SH-SY5Y (cell line): ENCODE results near the gene PLEKHG4.

ENCODE experiments used
- GATA2 ChIP-seq: IDR thresholded peaks from 2 replicates; pipeline ENCODE4 v1.6.1; 2011; ENCODE audit warnings: mild to moderate bottlenecking, low read depth, low read length
- GATA3 ChIP-seq: IDR thresholded peaks from 2 replicates; pipeline ENCODE4 v1.6.1; 2011; ENCODE audit warnings: low read depth, mild to moderate bottlenecking, low read length, moderate library complexity

PLEKHG4 gene

DNA sequence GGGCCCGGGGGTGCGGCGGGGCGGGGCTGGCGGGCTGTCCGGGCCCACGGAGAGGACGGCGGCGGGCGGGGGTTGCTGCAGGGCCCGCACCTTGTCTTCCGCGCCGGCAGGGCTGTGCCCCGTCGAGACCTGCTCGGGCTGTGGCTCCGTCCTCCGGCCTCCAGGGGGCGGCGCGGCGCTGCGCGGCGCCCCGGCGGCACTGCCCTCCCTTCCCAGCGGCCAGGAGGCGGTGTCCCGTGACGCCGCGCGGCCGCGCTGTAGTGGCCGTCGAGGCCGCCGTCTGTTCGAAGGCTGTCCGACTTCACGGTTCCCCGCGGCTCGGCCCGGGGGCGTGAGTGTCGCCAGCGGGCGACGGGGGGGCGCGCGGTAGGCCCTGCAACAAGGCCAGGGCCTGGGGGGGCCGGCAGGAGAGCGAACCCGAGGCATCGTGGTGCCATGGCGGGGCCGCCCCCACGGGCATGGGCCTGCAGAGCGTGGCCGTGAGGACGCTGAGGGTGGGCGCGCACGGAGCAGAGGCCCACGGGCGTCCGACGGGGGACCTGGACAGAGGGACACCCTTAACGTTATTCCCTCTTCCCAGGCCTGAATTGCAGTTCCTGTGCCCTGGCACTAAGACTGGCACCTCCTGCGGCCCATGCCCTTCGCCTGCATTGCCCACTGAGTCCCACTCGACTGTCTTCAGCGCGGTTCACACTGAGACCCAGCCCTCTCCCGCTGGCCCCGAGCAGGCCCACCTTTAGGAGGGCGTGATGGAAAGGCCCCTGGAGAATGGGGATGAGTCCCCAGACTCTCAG is at the start of gene PLEKHG4:
Gene PLEKHG4, plus strand, starts transcription at position 237 of the 794 bp plus-strand sequence. Its CDS starts 513 bp downstream, at position 750.
- TF ChIP-seq GATA2, result no peak

- TF ChIP-seq GATA3 (no peak), GATA2 (no peak)
These were observed 49.2 kb upstream of the PLEKHG4 start for GRCh38 chr16:67229906-67230808.

- TF ChIP-seq GATA2, result no peak
- no peak for TF ChIP-seq GATA3
These were observed 48.3 kb upstream of the PLEKHG4 start for GRCh38 chr16:67230809-67231660.

DNA sequence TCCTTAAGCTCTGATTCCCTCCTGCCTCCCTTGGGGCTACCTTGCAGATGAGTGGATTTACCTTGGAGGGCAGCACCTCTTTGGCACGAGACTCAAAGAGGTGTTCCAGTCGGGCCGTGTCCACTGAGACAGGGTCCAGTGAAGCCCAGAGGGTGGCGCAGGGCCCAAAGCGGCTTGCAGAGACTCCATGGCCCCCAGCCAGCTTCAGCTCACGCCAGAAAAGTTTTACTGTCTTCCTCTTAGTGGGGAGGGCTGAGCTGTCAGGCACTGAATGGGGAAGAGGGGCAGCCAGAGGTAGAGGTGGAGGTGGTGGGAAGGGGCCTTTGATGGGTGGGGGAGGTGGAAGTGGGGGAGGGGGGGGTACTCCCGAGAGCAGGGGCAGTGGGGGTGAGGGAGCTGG is 45.7 kb upstream of the PLEKHG4 start:
- TF ChIP-seq GATA2 (no peak), GATA3 (no peak)

DNA sequence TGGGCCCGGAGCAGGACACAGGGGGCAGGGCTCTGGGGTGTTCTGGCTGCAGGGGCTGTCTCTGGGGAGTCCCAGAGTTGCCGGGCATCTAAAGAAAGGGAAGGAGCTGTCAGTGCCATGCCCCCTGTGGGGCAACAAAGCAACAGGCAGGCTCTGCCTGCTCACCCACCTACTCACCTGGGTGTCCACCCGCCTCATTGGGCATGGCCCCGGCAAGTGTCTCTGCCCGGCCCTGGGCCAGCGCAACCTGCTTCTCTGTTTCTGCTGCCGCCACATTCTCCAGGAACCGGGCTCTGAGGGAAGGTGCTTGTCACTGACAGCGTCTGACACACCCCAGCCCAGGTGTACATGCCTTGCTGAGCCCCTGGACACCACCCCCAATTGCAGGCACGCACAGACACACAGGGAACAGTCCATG is 45.1 kb upstream of the PLEKHG4 start:
- TF ChIP-seq GATA2 (no peak), GATA3 (no peak)

DNA sequence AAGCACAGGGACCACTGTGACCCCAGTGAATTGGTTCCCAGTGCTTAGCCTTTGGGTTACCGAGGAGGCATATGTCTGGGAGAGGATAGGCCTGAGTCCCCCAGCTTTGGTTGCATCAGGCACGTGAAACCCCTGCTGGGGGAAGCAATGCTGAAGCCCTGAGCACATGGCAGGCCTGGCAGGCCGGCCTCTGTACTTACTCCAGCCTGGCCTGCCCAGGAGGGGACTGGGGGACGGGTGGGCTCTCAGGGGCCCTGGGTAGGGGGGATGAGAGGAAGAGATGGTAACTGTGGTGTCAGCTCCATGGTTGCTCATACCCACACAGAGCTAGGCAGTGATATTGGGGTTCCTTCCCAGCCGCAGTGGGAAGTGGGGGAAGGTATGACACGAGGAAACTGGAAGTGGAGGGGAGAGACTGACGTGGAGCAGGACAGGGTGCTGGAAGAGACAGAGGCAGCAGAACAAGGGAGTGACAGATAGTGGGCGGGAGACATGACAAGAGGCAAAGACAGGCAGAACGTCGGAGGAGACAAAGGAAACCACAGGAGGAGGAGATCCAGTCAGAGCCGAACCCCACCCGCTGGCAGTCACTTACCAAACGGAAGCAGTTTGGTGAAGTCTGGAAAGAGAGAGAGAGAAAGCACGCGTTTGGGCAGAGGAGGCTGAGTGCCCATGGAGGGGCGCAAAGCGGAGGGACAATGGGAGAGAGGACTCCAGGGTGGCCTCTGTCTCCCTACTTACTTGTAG is 43.3 kb upstream of the PLEKHG4 start:
- TF ChIP-seq GATA2 (no peak), GATA3 (no peak)

DNA sequence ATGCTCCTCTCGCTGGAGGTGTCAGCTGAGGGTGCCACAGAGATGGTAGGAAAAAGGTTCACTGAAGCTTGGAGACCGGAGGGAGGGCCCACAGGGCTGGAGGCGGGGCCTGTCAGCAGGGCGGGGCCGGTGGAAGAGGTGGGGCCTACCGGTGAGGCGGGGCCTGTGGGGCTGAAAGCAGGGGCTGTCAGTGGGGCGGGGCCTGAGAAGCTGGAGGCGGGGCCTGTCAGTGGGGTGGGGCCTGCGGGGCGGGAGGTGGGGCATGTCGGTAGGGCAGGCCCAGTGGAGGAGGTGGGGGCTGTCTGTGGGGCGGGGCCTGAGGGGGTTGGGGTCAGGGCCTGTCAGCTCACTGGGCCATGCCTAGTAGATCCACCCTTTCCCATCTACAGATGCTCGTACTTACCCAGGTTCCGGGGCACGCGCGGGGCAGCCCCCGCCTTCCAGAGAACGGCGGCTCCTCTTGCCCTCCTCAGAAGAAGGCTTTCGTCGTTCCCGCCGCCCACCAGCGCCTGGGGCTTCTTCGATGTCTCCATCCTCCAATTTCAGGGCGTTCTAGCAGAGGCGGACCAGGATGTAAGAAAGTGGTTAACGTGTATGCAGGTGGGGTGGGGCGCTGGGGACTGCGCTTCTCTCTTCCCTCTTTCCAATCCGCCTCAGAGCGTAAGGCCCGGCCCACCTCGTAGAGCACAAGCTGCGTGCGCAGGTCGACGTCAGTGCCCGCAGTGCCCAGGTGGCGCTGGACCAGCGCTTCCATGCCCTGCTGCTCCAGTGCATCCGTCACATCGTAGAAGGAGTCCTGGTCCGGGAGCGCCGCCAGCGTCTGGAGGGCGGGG is 42.6 kb upstream of the PLEKHG4 start:
- TF ChIP-seq GATA3, result no peak
- TF ChIP-seq GATA2, result no peak

GRCh38 chr16:67237396-67238277 is 41.7 kb upstream of the PLEKHG4 start:
- no peak for TF ChIP-seq GATA2
- no peak for TF ChIP-seq GATA3

DNA sequence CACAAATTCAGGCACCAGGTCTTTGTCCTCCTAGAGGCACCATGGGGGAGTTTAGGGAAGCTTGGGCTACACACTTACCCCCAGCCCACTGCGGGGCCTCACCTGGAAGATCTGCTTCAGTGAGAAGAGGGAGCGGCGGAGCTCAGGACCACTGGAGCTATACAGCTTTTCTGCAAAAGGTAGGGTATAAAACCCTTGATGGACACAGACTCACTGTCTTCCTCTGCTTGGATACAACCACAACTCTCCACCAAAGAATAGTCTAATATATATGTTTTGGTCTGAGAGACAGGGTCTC is 41.1 kb upstream of the PLEKHG4 start:
- TF ChIP-seq GATA3 (no peak), GATA2 (no peak)

DNA sequence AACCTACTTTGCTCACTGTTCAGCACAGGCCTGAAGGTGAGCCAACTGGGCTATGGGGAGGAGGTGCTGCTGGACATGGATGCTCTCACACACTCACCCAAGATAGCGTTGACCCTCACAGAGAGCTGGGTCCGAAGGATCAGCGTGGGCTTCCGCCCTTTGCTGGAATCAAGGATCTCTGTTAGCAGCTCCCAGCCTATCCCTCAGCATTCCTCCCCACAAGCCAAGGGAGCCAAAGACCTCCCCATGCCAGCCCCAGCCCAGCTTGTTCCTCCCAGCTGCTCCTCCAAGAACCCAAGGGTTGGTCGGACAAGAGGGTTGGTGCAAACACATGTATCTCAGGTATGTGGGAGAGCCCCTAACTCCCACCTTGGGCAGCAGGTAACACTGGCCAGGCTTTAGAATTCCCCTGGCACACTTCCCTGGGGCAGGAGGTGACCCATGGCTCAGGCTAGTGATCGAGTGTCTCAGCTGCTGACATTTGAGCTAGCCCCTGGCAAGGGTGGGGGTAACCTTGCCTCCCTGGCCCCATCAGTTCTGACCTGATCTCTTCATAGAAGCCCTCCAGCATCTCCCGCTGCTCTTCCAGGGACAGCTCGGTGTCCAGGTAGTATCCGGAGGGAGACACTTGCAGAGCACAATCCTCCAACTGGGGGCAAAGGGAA is 40.4 kb upstream of the PLEKHG4 start:
- TF ChIP-seq GATA2 (no peak), GATA3 (no peak)

DNA sequence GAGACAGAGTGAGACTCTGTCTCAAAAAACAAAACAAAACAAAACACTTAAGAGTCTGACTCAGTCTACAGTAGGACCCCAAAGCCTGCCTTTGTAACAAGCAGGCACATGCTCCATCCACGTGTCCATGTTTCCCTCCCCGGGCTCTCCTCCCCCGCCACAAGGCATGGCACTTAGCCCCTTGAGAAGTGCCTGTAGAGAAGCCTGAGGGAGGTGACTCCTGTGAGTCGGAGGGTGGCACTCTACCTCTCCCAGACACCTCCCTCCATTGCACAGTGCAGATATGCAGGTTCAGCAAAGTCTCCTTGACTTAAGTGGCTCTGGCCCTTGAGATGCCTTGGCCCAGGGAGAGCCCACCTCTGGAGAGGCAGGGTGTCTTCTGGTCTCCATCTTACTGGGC is 38.8 kb upstream of the PLEKHG4 start:
- TF ChIP-seq GATA3 (no peak), GATA2 (no peak)
